Liver (tissue), 9 donors: ENCODE results near the gene KCNJ10. TPM values are rescaled to one million over a fixed set of nuclear protein-coding genes. Genes with fewer than 3 reads are reported as not detected.

ENCODE experiments used
- DNase-seq: peaks from one replicate; pipeline ENCODE4 v3.0.0-alpha.2; 2017; ENCODE audit warnings: low spot score
- H3K27ac ChIP-seq, 2 donors: one replicate each; pipeline ENCODE4 v1.7.0; 2013; ENCODE audit warnings: inconsistent platforms in 2 of 2, low read length in 2 of 2, control low read depth in 1 of 2, low read depth in 1 of 2, mild to moderate bottlenecking in 1 of 2
- H3K27me3 ChIP-seq, 4 donors: one replicate each; pipeline versions ENCODE4 v1.6.1 to v1.7.0; 2013; ENCODE audit warnings: low read length in 3 of 4, inconsistent platforms in 1 of 4, mild to moderate bottlenecking in 1 of 4, moderate library complexity in 1 of 4; ENCODE audit not compliant: control insufficient read depth in 4 of 4, insufficient read depth in 4 of 4
- H3K36me3 ChIP-seq, 4 donors: one replicate each; pipeline versions ENCODE4 v1.6.1 to v1.7.0; 2013; ENCODE audit warnings: low read length in 3 of 4, mild to moderate bottlenecking in 3 of 4, low read depth in 1 of 4, moderate library complexity in 1 of 4; ENCODE audit not compliant: control insufficient read depth in 4 of 4, insufficient read depth in 3 of 4
- H3K4me1 ChIP-seq, 4 donors: one replicate each; pipeline versions ENCODE4 v1.6.1 to v1.7.0; 2013; ENCODE audit warnings: low read length in 3 of 4, mild to moderate bottlenecking in 3 of 4, moderate library complexity in 1 of 4; ENCODE audit not compliant: control insufficient read depth in 4 of 4, insufficient read depth in 4 of 4
- H3K4me3 ChIP-seq, 3 donors: one replicate each; pipeline versions ENCODE4 v1.6.1 to v1.7.0; 2013; ENCODE audit warnings: low read length in 3 of 3, control low read depth in 1 of 3, low read depth in 1 of 3, mild to moderate bottlenecking in 1 of 3
- H3K9ac ChIP-seq, 2 donors: one replicate each; pipeline ENCODE4 v1.7.0; 2013; ENCODE audit warnings: low read length in 2 of 2, mild to moderate bottlenecking in 2 of 2, moderate library complexity in 2 of 2, control low read depth in 1 of 2, low read depth in 1 of 2
- H3K9me3 ChIP-seq, 4 donors: one replicate each; pipeline versions ENCODE4 v1.6.1 to v1.7.0; 2013; ENCODE audit warnings: low read length in 3 of 4; ENCODE audit not compliant: control insufficient read depth in 4 of 4
- EGR1 ChIP-seq, 2 donors: IDR thresholded peaks; 2 replicates each; pipeline ENCODE4 v1.6.1; 2016 to 2018; ENCODE audit warnings: antibody characterized with exemption in 2 of 2, low read depth in 2 of 2
- FOXA1 ChIP-seq: IDR thresholded peaks from 2 replicates; pipeline ENCODE4 v1.6.1; 2016; ENCODE audit warnings: antibody characterized with exemption
- FOXA2 ChIP-seq: IDR thresholded peaks from 2 replicates; pipeline ENCODE4 v1.6.1; 2016; ENCODE audit warnings: antibody characterized with exemption
- GABPA ChIP-seq, 2 donors: IDR thresholded peaks in 1 of 2; conservative IDR thresholded peaks in 1 of 2; 2 replicates each; pipeline ENCODE4 v1.6.1; 2016; ENCODE audit warnings: antibody characterized with exemption in 2 of 2, mild to moderate bottlenecking in 1 of 2, moderate library complexity in 1 of 2
- HNF4A ChIP-seq, 2 donors: conservative IDR thresholded peaks; 2 replicates each; pipeline ENCODE4 v1.6.1; 2016; ENCODE audit warnings: antibody characterized with exemption in 2 of 2, mild to moderate bottlenecking in 2 of 2
- HNF4G ChIP-seq: IDR thresholded peaks from 2 replicates; pipeline ENCODE4 v1.6.1; 2016; ENCODE audit warnings: antibody characterized with exemption
- JUND ChIP-seq, 2 donors: IDR thresholded peaks; 2 replicates each; pipeline ENCODE4 v1.6.1; 2016; ENCODE audit warnings: antibody characterized with exemption in 2 of 2
- NR2F2 ChIP-seq: IDR thresholded peaks from 2 replicates; pipeline ENCODE4 v1.6.1; 2016; ENCODE audit warnings: antibody characterized with exemption
- RAD21 ChIP-seq, 2 donors: IDR thresholded peaks; 2 replicates each; pipeline ENCODE4 v1.6.1; 2016; ENCODE audit warnings: antibody characterized with exemption in 2 of 2, mild to moderate bottlenecking in 2 of 2
- RXRA ChIP-seq, 2 donors: IDR thresholded peaks; 2 replicates each; pipeline ENCODE4 v1.6.1; 2017 to 2018; ENCODE audit warnings: antibody characterized with exemption in 2 of 2, mild to moderate bottlenecking in 1 of 2
- SP1 ChIP-seq: IDR thresholded peaks from 2 replicates; pipeline ENCODE4 v1.6.1; 2018; ENCODE audit warnings: antibody characterized with exemption, mild to moderate bottlenecking
- WGBS: extraction: QIAGEN DNeasy Blood & Tissue Kit; methylation state at CpG from one replicate; pipeline ENCODE4 v1.1.7; 2013; 5-methylcytosine and 5-hydroxymethylcytosine counted together
- polyA plus RNA-seq, 2 donors: library from polyadenylated mRNA; stranded (reverse) in 1 of 2; unstranded in 1 of 2; fragments of 200-250 nt in 1 of 2; fragments of >200 nt in 1 of 2; fragmentation: Nextera tagmentation in 1 of 2; extraction: Ambion mirVana in 1 of 2; gene quantifications; one replicate each; pipeline versions ENCODE4 v1.2.1 to v1.2.3, GENCODE V29; 2013 to 2015
- total RNA-seq, 2 donors: library from RNA; depleted of rRNA; stranded (reverse); fragments of >200 nt; gene quantifications; one replicate each; pipeline ENCODE4 v1.2.3, GENCODE V29; 2014
- TF ChIP-seq, protein P1 (sequence below): IDR thresholded peaks from 2 replicates; pipeline ENCODE4 v1.6.1; 2016; ENCODE audit warnings: antibody characterized with exemption
- TF ChIP-seq, protein P2 (sequence below): fragments of 150-350 bp; IDR thresholded peaks from 2 replicates; pipeline ENCODE4 v1.5.1; 2017; ENCODE audit warnings: improper control_type of control experiment, low read depth, low read length; ENCODE audit not compliant: missing input control
- TF ChIP-seq, protein P3 (sequence below): IDR thresholded peaks from 2 replicates; pipeline ENCODE4 v1.6.1; 2016; ENCODE audit warnings: antibody characterized with exemption, mild to moderate bottlenecking
- donor health status: healthy.
- donor health status: healthy.
- donor health status: healthy.
- donor health status: healthy.
- donor health status: healthy.

The KCNJ10 gene
- total and polyA plus RNA-seq, 4 donors = 0.48 to 1.6 (median 0.52) TPM

- H3K27me3 ChIP-seq = no peaks in the 10 kb centered on the region
- H3K9me3 ChIP-seq = no peaks in the 10 kb centered on the region
- H3K27ac ChIP-seq = peak overlapping the region; percentile 86 to 92
- H3K9ac ChIP-seq = peak overlapping the region in 1 of 2 donors; percentile 83
- DNase-seq = no peak
- no peaks in the 10 kb centered on the region for H3K36me3 ChIP-seq
- peaks cover 25 to 54% (median 47%) of the 10 kb centered on the region in 4 donors for H3K4me1 ChIP-seq
- 94% methylated on average over 2 of the region's 2 CpGs for WGBS
- TF ChIP-seq FOXA2 (no peak), RAD21 (IDR thresholded peaks at IDR 0.05) (no peak)
- TF ChIP-seq, protein P1, sequence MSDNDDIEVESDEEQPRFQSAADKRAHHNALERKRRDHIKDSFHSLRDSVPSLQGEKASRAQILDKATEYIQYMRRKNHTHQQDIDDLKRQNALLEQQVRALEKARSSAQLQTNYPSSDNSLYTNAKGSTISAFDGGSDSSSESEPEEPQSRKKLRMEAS = no peak
- no peak overlapping the region for H3K4me3 ChIP-seq
These were observed 29.9 kb upstream of the KCNJ10 start for GRCh38 chr1:160099716-160100375.

DNA sequence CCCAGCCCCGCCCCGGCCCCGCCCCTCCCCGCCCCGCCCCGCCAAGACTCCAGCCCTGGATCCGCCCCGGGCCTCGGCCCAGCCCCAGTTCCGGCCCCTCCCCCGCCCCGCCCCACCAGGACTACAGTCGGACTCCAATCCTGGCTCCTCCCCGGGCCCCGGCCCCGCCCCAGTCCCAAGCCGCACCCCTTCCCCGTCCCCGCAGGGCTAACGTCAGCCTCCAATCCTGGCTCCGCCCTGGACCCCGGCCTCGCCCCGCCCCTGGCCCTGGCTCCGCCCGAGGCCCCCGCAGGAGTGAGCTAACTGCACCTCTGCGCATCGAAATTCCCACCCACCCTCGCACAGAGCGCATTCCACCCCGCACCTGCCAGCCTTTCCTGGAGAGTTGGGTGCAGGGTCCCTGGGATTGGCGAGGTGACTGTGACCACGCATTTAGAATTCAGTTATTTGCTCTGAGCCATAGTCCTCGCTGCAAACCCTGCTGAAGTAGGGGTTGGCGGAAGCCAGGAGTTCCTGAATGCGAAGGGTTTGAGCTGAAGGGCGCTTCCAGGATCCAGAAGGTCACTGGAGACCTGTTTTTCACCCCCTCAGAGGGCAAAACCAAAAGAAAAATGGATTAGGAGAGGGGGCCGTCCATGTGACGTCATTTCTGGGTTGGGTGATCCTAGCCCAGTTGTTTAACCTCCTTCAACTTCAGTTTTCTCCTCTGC, 29.0 kb upstream of the KCNJ10 start:
- peak; percentile 98 for DNase-seq
- Histone ChIP-seq H3K4me3 (peak overlapping the region; percentile 30 to 79 (median 56)), H3K4me1 (peaks cover 25 to 61% (median 53%) of the 10 kb centered on the region in 4 donors), H3K9ac (peak overlapping the region; percentile 40 to 83), H3K9me3 (no peaks in the 10 kb centered on the region), H3K27me3 (no peaks in the 10 kb centered on the region), H3K27ac (peak overlapping the region; percentile 86 to 92), H3K36me3 (no peaks in the 10 kb centered on the region)
- TF ChIP-seq HNF4G (no peak), HNF4A (conservative IDR thresholded peaks at IDR 0.05) (no peak), SP1 (peak; percentile 37), FOXA1 (no peak), RAD21 (IDR thresholded peaks at IDR 0.05) (peak in 1 of 2 donors; percentile 17), JUND (IDR thresholded peaks at IDR 0.05) (peak in 1 of 2 donors; percentile 50), EGR1 (IDR thresholded peaks at IDR 0.05; ENCODE audit: low read depth in 2 of 2) (no peak), RXRA (IDR thresholded peaks at IDR 0.05) (peak in 1 of 2 donors; percentile 39), NR2F2 (no peak), GABPA (IDR thresholded peaks at IDR 0.05 in 1 of 2, conservative IDR thresholded peaks at IDR 0.05 in 1 of 2) (no peak), FOXA2 (no peak)
- TF ChIP-seq, protein P2, sequence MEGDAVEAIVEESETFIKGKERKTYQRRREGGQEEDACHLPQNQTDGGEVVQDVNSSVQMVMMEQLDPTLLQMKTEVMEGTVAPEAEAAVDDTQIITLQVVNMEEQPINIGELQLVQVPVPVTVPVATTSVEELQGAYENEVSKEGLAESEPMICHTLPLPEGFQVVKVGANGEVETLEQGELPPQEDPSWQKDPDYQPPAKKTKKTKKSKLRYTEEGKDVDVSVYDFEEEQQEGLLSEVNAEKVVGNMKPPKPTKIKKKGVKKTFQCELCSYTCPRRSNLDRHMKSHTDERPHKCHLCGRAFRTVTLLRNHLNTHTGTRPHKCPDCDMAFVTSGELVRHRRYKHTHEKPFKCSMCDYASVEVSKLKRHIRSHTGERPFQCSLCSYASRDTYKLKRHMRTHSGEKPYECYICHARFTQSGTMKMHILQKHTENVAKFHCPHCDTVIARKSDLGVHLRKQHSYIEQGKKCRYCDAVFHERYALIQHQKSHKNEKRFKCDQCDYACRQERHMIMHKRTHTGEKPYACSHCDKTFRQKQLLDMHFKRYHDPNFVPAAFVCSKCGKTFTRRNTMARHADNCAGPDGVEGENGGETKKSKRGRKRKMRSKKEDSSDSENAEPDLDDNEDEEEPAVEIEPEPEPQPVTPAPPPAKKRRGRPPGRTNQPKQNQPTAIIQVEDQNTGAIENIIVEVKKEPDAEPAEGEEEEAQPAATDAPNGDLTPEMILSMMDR = no peak
- TF ChIP-seq, protein P3, sequence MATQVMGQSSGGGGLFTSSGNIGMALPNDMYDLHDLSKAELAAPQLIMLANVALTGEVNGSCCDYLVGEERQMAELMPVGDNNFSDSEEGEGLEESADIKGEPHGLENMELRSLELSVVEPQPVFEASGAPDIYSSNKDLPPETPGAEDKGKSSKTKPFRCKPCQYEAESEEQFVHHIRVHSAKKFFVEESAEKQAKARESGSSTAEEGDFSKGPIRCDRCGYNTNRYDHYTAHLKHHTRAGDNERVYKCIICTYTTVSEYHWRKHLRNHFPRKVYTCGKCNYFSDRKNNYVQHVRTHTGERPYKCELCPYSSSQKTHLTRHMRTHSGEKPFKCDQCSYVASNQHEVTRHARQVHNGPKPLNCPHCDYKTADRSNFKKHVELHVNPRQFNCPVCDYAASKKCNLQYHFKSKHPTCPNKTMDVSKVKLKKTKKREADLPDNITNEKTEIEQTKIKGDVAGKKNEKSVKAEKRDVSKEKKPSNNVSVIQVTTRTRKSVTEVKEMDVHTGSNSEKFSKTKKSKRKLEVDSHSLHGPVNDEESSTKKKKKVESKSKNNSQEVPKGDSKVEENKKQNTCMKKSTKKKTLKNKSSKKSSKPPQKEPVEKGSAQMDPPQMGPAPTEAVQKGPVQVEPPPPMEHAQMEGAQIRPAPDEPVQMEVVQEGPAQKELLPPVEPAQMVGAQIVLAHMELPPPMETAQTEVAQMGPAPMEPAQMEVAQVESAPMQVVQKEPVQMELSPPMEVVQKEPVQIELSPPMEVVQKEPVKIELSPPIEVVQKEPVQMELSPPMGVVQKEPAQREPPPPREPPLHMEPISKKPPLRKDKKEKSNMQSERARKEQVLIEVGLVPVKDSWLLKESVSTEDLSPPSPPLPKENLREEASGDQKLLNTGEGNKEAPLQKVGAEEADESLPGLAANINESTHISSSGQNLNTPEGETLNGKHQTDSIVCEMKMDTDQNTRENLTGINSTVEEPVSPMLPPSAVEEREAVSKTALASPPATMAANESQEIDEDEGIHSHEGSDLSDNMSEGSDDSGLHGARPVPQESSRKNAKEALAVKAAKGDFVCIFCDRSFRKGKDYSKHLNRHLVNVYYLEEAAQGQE = peak; percentile 27
- 4% methylated on average over 40 of the region's 40 CpGs for WGBS
